Lower lobe of right lung (tissue), 2 donors: ENCODE data around the gene E2F3. TPM values are rescaled to one million over a fixed set of nuclear protein-coding genes. Genes with fewer than 3 reads are reported as not detected.
A peak's percentile ranks its signal among the peaks of the same experiment; 100 is the strongest.

Experiments
- ATAC-seq, 2 donors: fragments of 200-7000 bp; cut with Tn5 transposase; one replicate each; pipeline ENCODE4 v1.9.1; 2020 to 2022; ENCODE audit warnings: mild to moderate bottlenecking in 2 of 2, moderate library complexity in 2 of 2
- DNase-seq: peaks from one replicate; pipeline ENCODE4 v3.0.0-alpha.2; 2020
- H3K27ac ChIP-seq: fragments of 200-600 bp; one replicate; pipeline ENCODE4 v1.8.0; 2022
- H3K27me3 ChIP-seq: fragments of 200-600 bp; one replicate; pipeline ENCODE4 v1.8.0; 2022; ENCODE audit warnings: low read depth
- H3K36me3 ChIP-seq: fragments of 200-600 bp; one replicate; pipeline ENCODE4 v1.8.0; 2022; ENCODE audit warnings: mild to moderate bottlenecking
- H3K4me1 ChIP-seq: fragments of 200-600 bp; one replicate; pipeline ENCODE4 v1.8.0; 2022
- H3K4me3 ChIP-seq: fragments of 200-600 bp; one replicate; pipeline ENCODE4 v1.8.0; 2022; ENCODE audit warnings: mild to moderate bottlenecking
- H3K9me3 ChIP-seq: fragments of 200-600 bp; one replicate; pipeline ENCODE4 v1.8.0; 2022
- CTCF ChIP-seq: fragments of 200-600 bp; IDR thresholded peaks from one replicate; pipeline ENCODE4 v1.8.0; 2022; ENCODE audit warnings: antibody characterized with exemption, mild to moderate bottlenecking
- intact Hi-C: fragments of 100-400 bp; cut with DNase I; formaldehyde crosslinking; loops from one replicate; pipeline ENCODE4 v1.11.0; 2022
- total RNA-seq: library from RNA; stranded (reverse); fragmentation: NEBNext Ultra II Directional; extraction: Animal tissue kit (Norgen Biotek cat#: 25700); gene quantifications from one replicate; pipeline ENCODE4 v1.2.1, GENCODE V29; 2021
- donor health status: DM: no; HTN: yes; CAD: no; lungs with severe emphysema.

The E2F3 gene
- total RNA-seq, 1 donor from 2014 or later, result 9.8 TPM

GRCh38 chr6:20402342-20403069 is 827 bp downstream of the E2F3 start:
- DNase-seq (peak; percentile 59), ATAC-seq (peak; percentile 23)
- no peaks in the 10 kb centered on the region for H3K9me3 ChIP-seq
- H3K27me3 ChIP-seq, result no peaks in the 10 kb centered on the region
- H3K4me3 ChIP-seq, result peak overlapping the region; percentile 79
- no peak for TF ChIP-seq CTCF
- intact Hi-C loops, result loop anchor here (10.0 kb wide), 1 partner anchor 122 kb away; no protein-coding TSS in a partner anchor
- peak overlapping the region; percentile 81 for H3K27ac ChIP-seq
- no peaks in the 10 kb centered on the region for H3K36me3 ChIP-seq
- peaks cover 12% of the 10 kb centered on the region for H3K4me1 ChIP-seq

GRCh38 chr6:20403070-20403765 is 1.5 kb downstream of the E2F3 start:
- no peak for TF ChIP-seq CTCF

GRCh38 chr6:20403766-20404640 is 2.3 kb downstream of the E2F3 start:
- ATAC-seq (no peak), DNase-seq (no peak)
- H3K36me3 ChIP-seq, result no peaks in the 10 kb centered on the region
- H3K4me1 ChIP-seq, result peaks cover 12% of the 10 kb centered on the region
- no peak for TF ChIP-seq CTCF
- intact Hi-C loops, result loop anchor here (10.0 kb wide), 1 partner anchor 121 kb away; no protein-coding TSS in a partner anchor
- H3K4me3 ChIP-seq, result peak overlapping the region; percentile 79
- H3K9me3 ChIP-seq, result no peaks in the 10 kb centered on the region
- H3K27me3 ChIP-seq, result no peaks in the 10 kb centered on the region
- H3K27ac ChIP-seq, result peak overlapping the region; percentile 81

More at GRCh38 chr6:20403070-20403765, 1.5 kb downstream of the E2F3 start:
- no peaks in the 10 kb centered on the region for H3K36me3 ChIP-seq
- intact Hi-C loops, result loop anchor here (10.0 kb wide), 1 partner anchor 122 kb away; no protein-coding TSS in a partner anchor
- peaks cover 12% of the 10 kb centered on the region for H3K4me1 ChIP-seq
- peak overlapping the region; percentile 81 for H3K27ac ChIP-seq
- peak; percentile 94 for DNase-seq
- no peaks in the 10 kb centered on the region for H3K9me3 ChIP-seq
- H3K4me3 ChIP-seq, result peak overlapping the region; percentile 79
- peak; percentile 70 to 84 for ATAC-seq
- no peaks in the 10 kb centered on the region for H3K27me3 ChIP-seq

- no peak for DNase-seq
- intact Hi-C loops, result loop anchor here (10.0 kb wide), 1 partner anchor 120 kb away; no protein-coding TSS in a partner anchor
- Histone ChIP-seq H3K27ac (peak overlapping the region; percentile 81), H3K36me3 (no peaks in the 10 kb centered on the region), H3K4me1 (peaks cover 19% of the 10 kb centered on the region), H3K9me3 (no peaks in the 10 kb centered on the region), H3K4me3 (peak overlapping the region; percentile 79), H3K27me3 (no peaks in the 10 kb centered on the region)
- ATAC-seq, result no peak
- peak; percentile 31 for TF ChIP-seq CTCF
Measured at GRCh38 chr6:20404641-20405032, 3.0 kb downstream of the E2F3 start.

- Histone ChIP-seq H3K27me3 (no peaks in the 10 kb centered on the region), H3K27ac (no peak overlapping the region), H3K36me3 (no peaks in the 10 kb centered on the region), H3K9me3 (no peaks in the 10 kb centered on the region), H3K4me3 (no peak overlapping the region), H3K4me1 (peaks cover 20% of the 10 kb centered on the region)
- DNase-seq, result no peak
- intact Hi-C loops, result loop anchor here (10.0 kb wide), 1 partner anchor 116 kb away; no protein-coding TSS in a partner anchor
- no peak for TF ChIP-seq CTCF
- ATAC-seq, result no peak
Measured at GRCh38 chr6:20408851-20409250, 7.2 kb downstream of the E2F3 start.
